TTC549 (cell line): ENCODE data around the gene CPSF4L.

Experiments
- FAIRE-seq: peaks from 2 replicates; lab custom pipeline; 2012; peaks lifted over from hg19 to GRCh38; lab: Jason Lieb, UNC

The CPSF4L gene

DNA sequence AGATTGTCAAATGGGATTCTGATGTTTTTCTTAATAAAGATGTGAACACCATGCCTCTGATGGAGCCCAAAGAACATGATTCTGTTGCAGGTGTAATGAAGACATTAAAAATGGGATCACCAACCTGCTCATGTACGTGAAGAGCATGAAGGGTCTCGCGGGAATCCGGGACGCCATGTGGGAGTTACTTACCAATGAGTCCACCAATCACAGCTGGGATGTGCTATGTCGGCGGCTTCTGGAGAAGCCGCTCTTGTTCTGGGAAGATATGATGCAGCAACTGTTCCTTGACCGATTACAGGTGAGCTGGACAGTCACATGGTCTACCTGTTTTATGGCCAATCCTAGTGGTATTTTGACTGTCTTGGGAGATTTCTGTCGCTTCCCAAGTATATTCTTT lies 61.2 kb downstream of the CPSF4L start:
- FAIRE-seq = no peak

DNA sequence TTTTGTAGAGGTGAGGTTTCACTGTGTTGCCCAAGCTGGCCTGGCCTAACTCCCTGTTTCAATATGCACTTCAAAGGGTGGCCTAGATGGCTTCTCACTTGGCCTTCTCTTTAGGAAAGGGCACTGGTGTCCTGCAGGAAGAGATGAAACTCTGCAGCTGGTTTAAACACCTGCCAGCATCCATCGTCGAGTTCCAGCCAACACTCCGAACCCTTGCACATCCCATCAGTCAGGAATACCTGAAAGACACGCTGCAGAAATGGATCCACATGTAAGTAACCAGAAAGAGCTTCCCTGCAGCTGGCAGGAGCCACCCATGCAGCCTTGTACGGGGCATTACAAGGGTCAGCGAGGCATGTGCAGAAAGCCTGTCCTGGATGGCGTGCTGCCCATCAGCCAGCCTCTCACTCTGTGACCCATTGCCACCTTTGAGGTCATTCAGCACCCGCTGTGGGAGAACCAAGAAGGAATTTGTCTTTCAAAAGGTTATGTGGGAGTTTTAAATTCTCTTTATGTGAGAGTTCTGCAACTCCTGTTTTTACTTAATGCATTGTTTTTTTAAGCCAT lies 61.8 kb downstream of the CPSF4L start:
- FAIRE-seq = no peak

DNA sequence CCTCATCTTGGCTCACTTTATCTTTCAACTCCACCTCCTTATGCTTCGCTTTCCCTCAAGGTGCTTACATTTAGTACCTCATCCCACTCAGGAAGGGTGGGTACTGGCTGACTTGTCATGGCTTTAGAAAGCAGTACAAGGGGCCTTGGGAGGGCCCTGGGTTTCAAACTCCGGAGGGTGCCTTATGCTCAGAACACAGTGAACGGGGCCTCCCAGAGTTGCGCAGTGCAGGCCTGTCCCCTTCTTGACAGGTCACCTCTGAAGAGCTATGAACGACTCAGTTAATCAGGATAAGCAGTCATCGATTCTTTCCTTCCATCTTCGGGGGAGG lies 62.8 kb downstream of the CPSF4L start:
- FAIRE-seq = no peak
